DND-41 (cell line): Measurements from ENCODE around the gene L3MBTL3.

ENCODE experiments used
- CTCF ChIP-seq: IDR thresholded peaks from 2 replicates; pipeline ENCODE4 v1.5.1; 2012; ENCODE audit warnings: borderline replicate concordance, low read length, moderate library complexity, mild to moderate bottlenecking; ENCODE audit not compliant: poor library complexity, severe bottlenecking; ENCODE audit errors: extremely low read depth
- EZH2 ChIP-seq: IDR thresholded peaks from 3 replicates; pipeline ENCODE4 v1.6.1; 2012; ENCODE audit warnings: borderline replicate concordance, low read depth, mild to moderate bottlenecking, moderate library complexity, low read length, inconsistent platforms; ENCODE audit not compliant: severe bottlenecking

- TF ChIP-seq CTCF (no peak), EZH2 (no peak)
Observed at GRCh38 chr6:130183271-130184222, 165.2 kb downstream of the L3MBTL3 start.
